Gastrocnemius medialis (tissue), 4 donors: ENCODE data around the gene AKTIP.

Experiments
- POLR2A ChIP-seq, 2 donors: fragments of 450-650 bp; IDR thresholded peaks; one replicate each; pipeline ENCODE4 v1.6.1; 2017; ENCODE audit warnings: antibody characterized with exemption in 2 of 2, mild to moderate bottlenecking in 2 of 2, moderate library complexity in 2 of 2
- TF ChIP-seq, protein P1 (sequence below), 5 experiments: fragments of 450-650 bp in 3 of 5; fragments of 200-600 bp in 2 of 5; sonication (generic) in 2 of 5; IDR thresholded peaks in 4 of 5; conservative IDR thresholded peaks in 1 of 5; 1 replicate in 4 of 5; 2 replicates in 1 of 5; pipeline ENCODE4 v1.5.1; 2016 to 2019; ENCODE audit warnings: antibody characterized with exemption in 5 of 5, mild to moderate bottlenecking in 3 of 5, moderate library complexity in 3 of 5

DNA sequence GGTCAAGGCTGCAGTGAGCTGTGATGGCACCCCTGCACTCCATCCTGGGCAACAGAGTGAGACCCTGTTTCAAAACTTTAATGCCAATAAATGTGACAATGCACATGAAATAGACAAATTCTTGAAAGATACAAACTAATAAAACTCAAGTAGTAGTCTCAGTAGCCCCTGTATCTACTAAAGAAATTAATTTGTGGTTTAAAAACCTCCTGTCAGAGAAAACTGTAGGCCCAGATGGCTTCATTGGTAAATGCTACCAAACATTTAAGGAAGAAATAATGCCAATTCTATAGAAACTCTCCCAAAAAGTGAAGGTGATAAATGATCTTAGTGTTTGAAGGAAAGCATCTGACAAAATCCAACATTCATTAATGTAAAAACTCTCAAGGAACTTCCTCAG, 16.8 kb downstream of the AKTIP start:
- TF ChIP-seq, protein P1, sequence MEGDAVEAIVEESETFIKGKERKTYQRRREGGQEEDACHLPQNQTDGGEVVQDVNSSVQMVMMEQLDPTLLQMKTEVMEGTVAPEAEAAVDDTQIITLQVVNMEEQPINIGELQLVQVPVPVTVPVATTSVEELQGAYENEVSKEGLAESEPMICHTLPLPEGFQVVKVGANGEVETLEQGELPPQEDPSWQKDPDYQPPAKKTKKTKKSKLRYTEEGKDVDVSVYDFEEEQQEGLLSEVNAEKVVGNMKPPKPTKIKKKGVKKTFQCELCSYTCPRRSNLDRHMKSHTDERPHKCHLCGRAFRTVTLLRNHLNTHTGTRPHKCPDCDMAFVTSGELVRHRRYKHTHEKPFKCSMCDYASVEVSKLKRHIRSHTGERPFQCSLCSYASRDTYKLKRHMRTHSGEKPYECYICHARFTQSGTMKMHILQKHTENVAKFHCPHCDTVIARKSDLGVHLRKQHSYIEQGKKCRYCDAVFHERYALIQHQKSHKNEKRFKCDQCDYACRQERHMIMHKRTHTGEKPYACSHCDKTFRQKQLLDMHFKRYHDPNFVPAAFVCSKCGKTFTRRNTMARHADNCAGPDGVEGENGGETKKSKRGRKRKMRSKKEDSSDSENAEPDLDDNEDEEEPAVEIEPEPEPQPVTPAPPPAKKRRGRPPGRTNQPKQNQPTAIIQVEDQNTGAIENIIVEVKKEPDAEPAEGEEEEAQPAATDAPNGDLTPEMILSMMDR (IDR thresholded peaks at IDR 0.05 in 4 of 5, conservative IDR thresholded peaks at IDR 0.05 in 1 of 5), result no peak
- no peak for TF ChIP-seq POLR2A (IDR thresholded peaks at IDR 0.05)
